Stimulated activated CD8-positive, alpha-beta memory T cell treated with anti-CD3 and anti-CD28 coated beads, Interleukin-4, amount 100 ng/mL, for 4 hours (primary cell): Measurements from ENCODE around the gene RERE.

Experiments
- DNase-seq, 2 donors: peaks; one replicate each; pipeline ENCODE4 v3.0.0-alpha.2; 2020; ENCODE audit warnings: low read depth in 2 of 2, low spot score in 1 of 2

Gene RERE

DNA sequence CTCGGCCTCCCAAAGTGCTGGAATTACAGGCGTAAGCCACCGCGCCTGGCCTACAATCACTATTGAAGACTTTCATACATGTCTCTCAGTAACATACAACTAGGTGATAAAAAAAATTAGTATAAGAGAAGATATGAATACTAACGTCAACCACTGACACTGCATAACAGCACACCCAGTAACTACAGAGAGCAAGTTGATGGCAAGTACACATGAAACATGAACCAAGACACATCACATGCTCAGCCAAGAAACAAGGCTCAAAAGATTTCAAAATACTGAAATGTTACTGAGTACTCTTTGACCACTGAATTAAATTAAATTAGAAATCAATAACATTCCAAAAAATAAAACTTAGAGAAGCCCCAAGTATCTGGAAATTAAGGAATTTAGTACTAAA is 331.4 kb downstream of the RERE start:
- DNase-seq = no peak

- DNase-seq = no peak
Measured at GRCh38 chr1:8483586-8483985, 333.9 kb downstream of the RERE start.

GRCh38 chr1:8482979-8483381 is 334.5 kb downstream of the RERE start:
- no peak for DNase-seq

DNA sequence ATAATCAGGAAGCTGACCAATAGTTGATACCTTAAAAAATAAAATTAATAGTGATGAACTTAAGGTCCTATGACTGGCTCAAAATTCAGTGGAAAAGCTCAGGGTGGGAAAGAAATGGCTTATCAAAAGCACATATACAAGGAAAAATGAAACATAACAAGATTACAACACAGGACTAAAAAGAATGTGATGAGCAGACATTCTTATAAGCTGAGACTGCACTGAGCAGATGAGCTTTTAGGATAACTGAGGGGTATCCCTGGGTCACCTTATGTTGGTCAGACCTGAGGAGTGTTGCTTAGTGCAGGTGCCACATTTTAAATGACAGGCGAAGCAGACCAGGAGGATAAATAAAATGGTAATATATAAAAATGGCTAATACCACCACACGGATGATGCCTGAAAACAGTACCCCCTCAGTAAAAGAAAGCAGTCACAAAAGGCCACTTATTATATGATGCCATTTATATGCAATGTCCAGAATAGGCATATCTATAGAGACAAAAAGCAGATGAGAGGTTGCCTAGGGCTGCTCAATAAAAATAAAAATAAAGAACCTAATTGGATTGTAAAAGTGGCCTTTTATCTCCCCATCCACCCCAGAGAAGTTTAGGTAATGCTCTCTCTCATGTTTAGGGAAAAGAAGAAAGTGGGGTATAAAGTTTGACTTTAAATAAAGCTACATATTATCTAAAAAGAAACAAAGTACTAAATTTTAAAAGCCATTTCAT is 335.6 kb downstream of the RERE start:
- no peak for DNase-seq

GRCh38 chr1:8478566-8478965 is 338.9 kb downstream of the RERE start:
- no peak for DNase-seq

DNA sequence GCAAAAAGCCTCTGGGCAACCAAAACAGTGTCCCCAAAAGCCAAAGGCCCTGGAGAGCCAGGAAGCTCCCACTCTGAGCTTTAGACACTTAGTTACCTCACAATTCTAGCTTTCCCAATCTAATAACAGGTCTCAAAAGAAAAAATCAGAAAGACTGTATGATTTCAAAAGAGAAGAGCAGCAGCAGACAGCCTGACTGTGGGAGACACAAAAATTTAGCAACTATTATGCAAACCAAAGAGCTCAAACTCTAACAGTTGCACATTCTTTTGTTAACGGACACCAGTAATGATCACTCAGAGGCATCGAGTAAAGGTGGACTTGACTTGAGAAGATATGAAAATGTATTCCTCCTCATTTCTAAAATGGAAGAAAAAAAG is 339.5 kb downstream of the RERE start:
- DNase-seq = no peak

DNA sequence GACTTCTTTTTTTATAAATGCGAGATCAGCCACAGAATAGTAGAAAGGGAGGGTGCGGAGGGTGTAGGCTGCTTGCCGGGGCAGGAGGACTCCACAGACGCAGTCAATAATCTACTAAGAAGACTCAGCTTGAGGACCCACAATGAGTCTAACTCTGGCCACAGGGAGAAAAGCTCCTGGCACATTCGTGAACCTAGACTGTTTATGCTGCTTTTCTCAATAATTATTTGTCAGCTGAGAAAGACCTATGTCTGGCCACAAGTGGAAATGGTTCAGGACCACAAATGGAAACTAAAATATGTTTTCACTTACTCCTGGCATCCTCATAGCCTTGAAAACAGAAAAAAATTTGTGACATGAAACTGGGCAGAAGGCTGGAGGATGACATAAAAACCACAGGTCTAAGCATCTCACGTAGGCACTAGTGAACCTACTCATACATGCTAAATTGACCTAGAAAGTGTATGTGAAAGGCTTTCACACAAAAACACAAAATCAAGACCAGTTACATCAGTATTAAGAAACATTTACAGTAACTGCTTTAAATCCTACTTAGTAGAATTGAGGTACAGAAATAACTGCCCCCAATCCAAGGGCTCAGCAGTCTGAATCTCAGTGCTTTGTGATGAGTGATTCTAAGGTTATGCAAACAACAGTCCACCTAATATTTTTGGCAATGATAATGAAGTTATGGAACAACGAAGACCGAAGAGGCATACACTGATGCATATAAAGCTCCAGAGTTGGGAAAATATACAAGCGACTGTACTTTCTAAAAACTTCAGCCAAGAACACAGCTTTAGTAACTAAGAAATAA is 340.1 kb downstream of the RERE start:
- no peak for DNase-seq

- no peak for DNase-seq
Measured at GRCh38 chr1:8476006-8476405, 341.4 kb downstream of the RERE start.

DNA sequence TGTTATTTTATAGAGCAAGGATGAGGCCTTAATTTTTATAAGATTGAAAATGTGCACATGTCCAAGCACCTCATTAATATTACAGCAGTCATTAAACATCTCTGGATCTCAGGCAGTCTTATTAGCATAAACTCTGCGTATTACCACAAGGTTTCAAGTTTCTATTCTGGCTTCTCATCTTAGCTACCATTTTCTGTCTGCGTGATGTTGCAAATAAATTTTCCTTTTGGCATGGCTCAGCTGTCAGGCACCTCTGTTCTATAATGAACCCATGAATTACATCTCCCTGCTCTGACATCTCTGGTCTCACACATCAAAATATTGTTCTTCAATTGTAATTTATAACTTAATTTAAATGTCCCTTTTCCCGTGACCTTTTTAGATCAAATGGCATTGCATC is 343.1 kb downstream of the RERE start:
- no peak for DNase-seq

- DNase-seq = no peak
Measured at GRCh38 chr1:8473891-8474300, 343.5 kb downstream of the RERE start.

GRCh38 chr1:8473121-8473875 is 344.1 kb downstream of the RERE start:
- DNase-seq = no peak

DNA sequence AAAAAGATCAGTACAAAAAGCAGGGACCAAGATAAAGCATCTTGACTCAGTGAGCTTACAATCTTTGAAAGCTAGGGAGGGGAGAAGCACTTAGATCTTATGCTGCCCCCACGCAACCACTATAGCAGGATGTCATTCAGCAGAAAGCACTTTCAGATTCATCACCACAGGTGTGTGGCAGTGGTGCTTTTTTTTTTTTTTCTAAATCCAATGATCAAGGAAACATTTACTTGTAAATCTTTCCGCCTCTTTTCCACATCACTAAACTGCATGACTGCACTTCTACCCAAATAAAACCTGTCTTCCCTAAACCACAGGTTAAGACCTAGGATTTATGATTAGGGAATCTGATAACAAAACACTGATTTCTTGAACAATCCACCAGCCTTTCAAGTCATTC is 344.8 kb downstream of the RERE start:
- DNase-seq = peak in 1 of 2 donors; percentile 7

GRCh38 chr1:8471451-8471850 is 346.0 kb downstream of the RERE start:
- DNase-seq = no peak

DNA sequence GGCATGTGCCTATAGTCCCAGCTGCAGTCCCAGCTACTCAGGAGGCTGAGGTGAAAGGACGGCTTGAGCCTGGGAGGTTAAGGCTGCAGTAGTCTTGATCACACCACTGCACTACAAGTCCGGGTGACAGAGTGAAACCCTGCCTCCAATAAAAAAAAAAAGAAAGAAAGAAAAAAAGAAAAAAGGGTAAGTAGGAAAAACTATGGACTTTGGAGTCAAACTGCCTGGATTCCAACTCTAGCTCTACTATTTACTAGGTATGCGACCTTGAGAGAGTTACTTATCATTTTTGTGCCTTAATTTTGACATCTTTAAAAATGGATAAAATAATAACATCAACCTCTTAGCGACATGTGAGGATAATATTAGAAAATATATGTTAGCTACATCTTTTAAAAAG is 348.7 kb downstream of the RERE start:
- DNase-seq = no peak

DNA sequence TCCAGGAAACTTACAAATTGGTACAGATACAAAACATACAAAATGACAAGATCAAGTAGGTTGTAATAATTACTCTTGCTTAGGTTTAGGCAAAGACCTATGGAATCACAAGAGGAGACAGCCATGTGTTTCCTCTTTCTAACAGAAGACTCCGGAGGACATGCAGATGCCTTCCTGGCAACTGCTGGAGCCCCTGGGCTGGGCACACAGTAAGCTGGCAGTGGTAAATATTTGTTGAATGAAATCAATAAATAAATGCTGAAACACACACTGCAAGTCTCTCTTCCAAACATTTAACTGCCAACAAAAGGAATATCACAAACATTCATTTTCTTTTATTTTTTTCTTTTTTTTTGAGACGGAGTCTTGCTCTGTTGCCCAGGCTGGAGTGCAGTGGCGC is 350.1 kb downstream of the RERE start:
- no peak for DNase-seq

GRCh38 chr1:8465692-8466091 is 351.7 kb downstream of the RERE start:
- DNase-seq = no peak

DNA sequence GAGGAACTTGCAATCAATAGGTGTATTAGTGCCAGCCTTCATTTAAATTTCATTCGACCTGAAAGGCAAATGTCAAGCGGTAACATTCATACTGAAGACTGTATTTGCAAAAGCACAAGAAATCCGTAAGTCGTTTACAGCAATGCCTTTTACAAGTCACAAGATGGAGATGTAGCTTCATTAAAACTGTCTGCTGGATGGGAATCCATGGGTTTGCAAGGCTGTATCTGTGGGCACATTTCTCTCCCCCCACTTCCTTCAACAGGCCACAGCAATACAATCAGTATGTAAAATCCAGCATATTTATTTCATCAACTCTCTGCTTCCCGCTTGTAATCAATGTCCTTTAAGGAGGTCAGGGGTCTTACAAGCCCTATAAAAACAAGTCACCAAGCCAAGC is 352.4 kb downstream of the RERE start:
- DNase-seq = no peak

DNA sequence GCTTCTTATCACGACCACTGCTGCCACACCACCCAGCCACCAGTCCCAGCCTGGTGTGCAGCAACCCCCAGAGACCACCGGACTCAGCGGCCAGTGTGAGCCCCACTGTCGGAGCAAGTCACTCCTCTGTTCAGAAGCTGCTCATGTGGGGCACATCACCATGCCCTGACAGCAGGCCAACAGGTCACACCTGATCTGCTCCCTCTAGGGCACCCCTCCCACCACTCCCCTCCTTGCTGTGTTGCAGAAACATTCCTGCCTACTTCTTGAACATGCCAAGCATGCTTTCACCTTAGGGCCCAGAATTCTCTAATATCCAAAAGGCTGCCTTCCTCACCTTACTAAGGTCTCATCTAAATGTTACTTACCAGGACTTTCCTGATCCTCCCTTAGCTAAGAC is 353.1 kb downstream of the RERE start:
- no peak for DNase-seq

GRCh38 chr1:8463144-8463927 is 354.1 kb downstream of the RERE start:
- DNase-seq = no peak

DNA sequence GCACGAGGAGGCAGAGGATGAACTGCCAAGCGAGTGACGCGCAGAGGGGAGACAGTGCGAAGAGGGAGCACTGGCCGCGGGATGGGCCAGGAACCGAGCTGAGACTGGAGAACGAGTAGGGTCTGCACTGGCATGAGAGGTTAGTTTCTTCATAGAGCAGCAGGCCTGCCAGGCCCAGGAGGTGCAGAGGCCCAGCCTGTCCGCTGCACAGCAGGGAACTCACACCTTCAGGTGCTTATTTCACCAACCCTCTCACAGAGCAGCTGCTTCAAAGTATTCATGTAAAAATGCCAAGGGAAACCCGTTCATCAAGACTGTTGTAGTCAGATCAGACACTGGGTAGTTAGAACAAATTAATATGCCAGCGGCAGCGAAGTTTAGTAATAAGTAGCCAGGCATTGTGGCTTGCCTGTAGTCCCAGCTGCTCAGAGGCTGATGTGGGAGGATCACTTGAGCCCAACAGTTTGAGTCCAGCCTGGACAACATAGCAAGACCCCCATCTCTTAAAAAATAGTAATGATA is 355.0 kb downstream of the RERE start:
- no peak for DNase-seq
